SW480 (cell line): Measurements from ENCODE around the gene GRID2.
"Not testable (repeated sequence)": the region's sequence is repeated elsewhere in the genome, so short reads cannot be mapped to it uniquely, and the experiment has no call there.

Experiments
- DNase-seq: peaks from one replicate; pipeline ENCODE4 v3.0.0-alpha.2; 2016; ENCODE audit warnings: low spot score

GRID2 gene

DNA sequence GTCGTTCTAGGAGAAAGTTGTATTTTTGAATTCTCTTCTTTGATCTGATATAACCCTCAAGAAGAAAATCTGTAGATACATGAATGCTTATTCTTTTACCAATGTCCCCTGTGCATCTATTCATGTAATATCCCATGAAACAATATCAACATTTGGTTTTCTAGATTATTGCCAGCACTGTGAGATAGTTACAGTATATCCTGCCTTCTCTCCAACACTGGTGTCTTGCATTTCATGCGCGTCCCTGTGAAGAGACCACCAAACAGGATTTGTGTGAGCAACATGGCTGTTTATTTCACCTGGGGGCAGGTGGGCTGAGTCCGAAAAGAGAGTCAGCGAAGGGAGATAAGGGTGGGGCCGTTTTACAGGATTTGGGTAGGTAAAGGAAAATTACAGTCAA lies 135.0 kb downstream of the GRID2 start:
- DNase-seq, result not testable (repeated sequence)

DNA sequence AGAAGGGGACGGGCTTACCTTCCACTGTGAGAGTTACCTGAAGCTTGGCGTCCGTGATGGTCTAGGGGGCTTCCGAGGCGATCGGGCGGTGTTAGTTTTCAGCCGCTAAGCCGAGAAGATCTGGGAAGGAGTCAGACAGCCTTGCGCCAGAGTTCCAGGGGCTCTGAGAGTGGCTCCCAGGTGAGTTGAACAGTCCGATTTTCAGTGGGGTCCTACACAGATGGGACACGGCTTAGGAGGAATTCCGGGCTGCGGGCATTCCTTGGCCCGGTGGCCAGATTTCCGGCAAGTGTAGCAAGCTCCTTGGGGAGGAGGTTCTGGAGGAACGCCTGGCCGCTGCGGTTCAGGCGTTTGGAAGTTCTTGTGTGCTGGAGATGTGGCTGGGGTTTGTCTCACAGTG lies 138.4 kb downstream of the GRID2 start:
- DNase-seq, result not testable (repeated sequence)

DNA sequence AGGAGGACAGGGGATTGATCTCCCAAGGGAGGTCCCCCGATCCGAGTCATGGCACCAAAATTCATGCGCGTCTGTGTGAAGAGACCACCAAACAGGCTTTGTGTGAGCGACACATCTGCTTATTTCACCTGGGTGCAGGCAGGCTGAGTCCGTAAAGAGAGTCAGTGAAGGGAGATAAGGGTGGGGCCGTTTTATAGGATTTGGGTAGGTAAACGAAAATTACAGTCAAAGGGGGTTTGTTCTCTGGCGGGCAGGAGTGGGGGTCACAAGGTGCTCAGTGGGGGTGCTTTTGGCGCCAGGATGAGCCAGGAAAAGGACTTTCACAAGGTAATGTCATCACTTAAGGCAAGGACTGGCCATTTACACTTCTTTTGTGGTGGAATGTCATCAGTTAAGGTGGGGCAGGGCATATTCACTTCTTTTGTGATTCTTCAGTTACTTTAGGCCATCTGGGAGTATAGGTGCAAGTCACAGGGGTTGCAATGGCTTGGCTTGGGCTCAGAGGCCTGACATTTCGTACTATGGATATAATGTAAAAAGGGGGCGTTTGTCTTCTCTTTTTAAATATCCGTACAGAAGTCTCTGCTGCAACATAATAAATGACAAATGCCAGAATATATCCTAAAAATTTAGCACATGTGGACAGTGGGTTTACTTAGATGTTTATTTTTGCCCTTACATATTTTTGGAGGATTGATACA lies 140.5 kb downstream of the GRID2 start:
- DNase-seq, result not testable (repeated sequence)

DNA sequence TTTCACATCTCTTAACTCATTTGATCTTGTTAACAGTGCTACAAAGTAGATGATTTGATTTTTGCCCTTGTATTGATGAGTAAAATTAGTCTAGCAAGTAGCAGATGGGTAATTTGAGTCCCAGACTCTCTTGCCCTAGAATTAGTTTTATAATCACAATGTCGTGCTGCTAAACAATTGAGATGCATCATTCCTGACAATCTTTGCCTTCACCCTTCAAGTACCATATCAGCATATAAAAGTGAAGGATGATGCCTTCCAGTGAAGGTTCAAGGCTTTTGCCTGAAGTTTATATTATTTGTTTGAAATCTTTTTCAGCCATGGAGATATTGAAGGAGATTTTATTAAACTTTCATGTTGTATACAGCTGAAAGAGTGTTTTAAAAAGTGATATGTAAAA lies 141.4 kb downstream of the GRID2 start:
- DNase-seq, result no peak

DNA sequence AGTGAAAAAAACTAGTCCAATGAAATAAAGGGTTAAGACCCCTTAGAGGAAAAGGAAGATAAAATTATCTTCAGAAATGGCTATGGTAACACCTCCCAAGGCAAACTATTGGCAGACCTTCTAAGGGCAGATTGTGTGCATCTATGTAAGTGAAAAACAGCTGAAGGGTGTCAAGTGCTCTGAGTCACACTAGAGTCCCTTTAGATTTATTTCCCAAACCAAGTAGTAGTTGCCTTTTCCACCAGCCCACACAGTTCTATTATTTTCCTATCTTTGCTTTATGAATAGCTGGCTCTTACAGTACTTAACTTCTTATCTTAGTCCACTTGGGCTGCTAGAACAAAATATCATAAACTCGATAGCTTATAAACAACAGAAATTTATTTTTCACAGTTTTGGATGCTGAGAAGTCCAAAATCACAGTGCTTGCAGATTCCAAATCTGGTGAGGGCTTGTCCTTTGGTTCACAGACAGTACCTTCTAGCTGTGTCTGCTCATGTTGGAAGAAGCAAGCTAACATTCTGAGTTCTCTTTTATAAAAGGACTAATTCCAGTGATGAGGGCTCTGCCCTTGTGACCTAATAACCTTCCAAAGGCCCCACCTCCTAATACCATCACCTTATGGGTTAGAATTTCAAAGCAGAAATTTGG lies 143.6 kb downstream of the GRID2 start:
- no peak for DNase-seq

DNA sequence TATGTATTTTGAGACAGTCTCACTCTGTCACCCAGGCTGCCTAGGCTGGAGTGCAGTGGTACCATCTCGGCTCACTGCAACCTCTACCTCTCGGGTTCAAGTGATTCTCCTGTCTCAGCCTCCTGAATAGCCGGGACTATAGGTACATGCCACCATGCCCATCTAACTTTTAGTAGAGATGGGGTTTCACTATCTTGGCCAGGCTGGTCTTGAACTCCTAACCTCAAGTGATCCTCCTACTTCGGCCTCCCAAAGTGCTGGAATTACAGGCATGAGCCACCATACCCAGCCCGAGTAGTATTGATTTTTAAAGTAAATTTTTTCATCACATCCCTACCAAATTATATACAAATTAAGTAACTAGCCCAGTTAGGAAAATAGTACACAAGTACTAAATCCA lies 144.4 kb downstream of the GRID2 start:
- DNase-seq, result not testable (repeated sequence)

DNA sequence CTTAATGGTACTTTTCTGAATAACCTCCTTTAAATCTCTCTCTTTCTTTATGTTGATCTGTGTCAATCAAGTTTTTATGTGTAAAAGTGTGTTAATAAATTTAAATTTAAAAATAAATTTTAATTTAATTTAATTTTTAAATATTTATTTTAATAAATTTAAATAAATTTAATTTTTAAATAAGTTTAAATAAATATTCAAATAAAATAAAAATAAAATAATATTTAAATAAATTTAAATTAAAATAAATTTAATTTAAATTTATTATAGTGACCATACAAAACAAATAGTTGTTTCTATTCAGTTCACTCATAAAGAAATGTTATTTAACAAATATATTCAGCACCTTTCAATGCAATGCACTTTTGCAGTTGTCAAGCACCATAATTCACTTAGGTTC lies 146.9 kb downstream of the GRID2 start:
- DNase-seq, result no peak

DNA sequence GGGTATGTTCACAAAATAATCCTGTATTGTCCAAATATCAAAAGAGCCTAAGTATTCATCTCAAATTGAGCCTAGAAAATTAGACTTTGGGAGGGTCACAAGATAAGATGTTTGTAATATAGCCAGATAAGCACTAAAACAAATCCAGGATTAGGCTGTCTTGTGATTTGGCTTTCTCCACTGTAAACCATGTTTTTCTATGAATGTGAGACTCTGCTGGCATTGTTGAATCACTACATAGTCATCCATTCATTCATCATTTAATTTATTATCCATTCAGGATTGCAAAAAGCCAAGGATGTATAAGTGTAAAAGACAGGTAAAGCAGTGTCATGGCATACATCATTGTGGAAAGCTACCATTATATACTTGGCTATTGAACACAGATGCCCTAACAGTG lies 148.0 kb downstream of the GRID2 start:
- no peak for DNase-seq

DNA sequence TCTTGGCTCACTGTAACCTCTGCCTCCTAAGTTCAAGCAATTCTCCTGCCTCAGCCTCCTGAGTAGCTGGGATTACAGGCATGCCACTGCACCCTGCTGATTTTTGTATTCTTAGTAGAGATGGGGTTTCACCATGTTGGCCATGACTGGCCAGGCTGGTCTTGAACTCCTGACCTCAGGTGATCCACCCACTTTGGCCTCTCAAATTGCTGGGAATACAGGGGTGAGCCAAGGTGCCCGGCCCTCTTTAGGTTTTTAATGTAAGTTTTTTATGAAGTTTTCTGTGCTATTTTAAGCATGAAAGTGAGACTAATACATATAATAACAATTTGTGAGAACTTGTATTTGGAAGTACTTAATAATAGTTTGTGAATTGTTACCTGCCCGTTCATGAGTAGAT lies 148.6 kb downstream of the GRID2 start:
- DNase-seq, result not testable (repeated sequence)

DNA sequence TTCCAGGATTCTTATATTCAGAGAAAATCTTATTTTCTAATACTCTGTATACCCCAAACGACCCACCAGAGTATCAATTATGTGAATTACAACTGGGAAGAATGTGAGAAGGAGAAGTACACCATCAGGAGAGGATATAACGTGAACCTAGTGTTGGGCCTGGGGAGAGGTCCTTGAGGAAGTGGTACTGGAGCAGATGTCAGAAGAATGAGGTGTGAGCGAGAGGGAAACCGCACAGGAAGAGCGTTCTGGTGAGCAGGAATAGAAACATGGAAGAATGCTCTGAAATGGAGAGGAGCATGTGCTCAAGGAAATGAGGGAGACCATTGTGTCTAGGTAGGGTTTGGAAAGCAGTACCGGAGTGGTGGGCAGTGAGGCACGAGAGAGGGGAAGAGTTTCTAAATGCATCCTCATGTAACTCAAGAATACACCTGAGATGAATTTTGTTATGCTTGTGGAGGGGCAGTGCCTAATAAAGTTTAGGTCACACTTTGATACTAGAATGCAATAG lies 151.6 kb downstream of the GRID2 start:
- no peak for DNase-seq

DNA sequence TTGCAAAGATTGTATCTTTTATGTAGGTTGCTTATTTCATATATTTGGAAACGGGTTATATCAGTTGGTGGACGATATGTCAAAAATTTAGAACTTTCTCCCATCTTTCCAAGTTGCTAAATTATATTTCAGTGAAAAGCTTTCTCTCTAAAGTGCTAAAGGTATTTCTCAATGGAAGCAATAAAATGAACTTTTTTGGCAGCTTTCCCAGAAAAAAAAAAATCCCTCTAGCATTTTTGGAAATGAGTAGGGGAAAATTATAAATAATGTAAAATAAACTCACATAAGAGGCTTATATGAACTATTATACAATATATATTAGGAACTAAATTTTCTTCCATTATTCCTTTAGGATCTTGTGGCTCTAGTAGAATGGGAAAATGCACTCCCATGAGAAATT lies 152.2 kb downstream of the GRID2 start:
- no peak for DNase-seq

DNA sequence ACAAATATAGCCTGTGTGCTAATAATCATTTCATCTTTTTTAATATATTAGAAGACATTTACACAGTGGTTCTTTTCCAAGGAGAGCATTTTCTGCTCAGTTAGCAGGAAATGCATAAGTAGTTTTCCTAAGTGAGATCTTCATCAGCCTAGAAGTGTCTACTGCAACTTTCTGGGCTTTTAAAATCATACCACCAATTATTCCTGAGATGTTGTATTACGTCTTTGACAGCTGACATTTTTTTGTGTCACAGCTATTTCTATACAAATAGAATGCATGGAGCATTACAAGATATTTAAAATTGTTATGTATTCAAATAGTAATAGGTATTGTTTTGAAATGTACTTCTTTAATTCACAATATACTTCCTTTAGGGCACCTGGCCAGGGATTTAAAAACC lies 158.0 kb downstream of the GRID2 start:
- DNase-seq, result no peak

DNA sequence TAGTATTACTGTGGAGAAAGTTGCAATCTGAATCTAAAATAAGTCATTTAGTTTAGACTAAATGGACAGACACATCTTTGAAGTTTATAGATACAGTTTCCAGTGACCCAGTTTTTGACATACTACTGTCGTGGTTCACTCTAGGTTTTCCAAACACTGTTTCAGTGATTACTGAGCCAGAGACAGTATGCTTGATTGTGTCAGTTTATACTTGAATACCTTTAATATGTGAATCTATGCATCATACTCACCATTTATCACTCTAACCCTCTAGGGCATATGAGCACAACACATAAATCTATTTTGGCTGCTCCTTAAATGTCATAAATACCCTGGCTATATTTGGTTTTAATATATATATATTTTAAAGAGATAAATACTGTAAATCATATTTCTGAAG lies 173.5 kb downstream of the GRID2 start:
- no peak for DNase-seq

DNA sequence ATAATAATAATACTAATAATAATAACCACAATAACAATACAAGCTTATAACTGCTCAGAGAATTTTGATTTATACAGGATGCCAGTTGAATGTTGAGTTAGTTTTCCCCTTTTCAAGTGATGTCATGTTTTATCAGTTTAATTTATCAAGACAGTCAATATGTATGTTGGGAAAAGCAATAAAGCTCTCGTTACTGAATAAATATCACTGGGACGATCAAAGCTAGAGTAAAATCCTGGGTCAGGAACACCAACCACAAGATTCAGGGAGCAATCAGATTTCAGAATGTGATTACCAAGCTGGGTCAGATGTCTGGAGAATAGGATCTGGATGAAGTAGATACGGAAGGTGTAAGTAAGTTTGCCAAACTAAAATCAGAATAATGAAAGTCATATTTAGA lies 179.6 kb downstream of the GRID2 start:
- DNase-seq, result no peak

DNA sequence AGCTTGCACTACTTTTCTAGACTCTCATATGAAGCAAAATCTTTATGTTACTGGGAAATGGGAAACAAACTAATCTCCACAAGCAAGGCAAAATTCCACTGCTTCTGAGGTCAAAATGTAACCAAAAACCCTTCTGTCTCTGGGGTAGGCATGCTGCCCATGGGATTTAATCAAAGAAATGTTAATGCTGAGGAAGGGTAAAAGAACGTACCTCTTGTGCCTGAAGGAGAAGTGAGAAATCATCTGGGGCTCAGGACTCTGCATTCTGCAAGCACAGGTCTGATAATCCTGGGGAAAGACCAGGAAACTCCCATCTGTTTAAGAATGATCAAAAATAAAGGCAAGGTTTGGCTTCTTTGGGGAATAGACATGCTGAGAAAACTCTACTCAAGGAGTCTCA lies 184.7 kb downstream of the GRID2 start:
- DNase-seq, result no peak

DNA sequence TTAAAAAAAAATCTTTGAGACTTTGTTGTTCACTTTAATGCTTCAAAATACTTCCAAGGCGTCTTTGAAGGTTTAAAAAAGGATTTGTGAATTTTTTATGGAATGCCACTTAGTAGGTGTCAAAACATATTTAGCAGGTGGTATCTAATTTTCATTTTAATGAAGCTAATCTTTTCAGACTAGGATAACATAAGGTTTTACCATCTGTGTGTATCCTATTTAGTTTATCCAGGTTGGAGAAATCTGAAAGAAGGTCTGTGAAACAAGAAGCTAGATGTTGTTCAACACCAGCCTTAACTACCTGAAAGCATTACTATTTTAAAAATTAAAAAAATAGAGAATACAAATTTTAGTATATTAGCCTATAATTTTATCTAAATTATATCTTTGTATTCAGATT lies 193.4 kb downstream of the GRID2 start:
- no peak for DNase-seq

DNA sequence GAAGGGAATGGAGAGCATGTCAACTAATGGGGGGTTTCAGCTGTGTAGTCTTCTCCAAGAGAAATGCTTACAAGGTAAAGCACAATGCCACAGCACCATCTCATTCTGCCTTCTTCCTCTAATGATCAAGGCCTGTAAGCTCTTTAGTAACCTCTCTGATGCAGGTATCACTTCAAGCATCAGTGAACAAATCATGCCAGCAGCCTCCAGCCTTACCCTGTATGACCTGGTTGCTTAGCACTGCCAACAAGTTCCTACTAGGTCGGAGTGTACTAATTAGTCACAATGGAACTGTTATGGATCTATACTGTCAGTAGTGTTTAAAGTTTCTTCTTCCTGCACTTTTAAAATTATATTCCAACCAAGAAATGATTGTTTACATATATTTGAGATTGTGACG lies 197.7 kb downstream of the GRID2 start:
- no peak for DNase-seq

DNA sequence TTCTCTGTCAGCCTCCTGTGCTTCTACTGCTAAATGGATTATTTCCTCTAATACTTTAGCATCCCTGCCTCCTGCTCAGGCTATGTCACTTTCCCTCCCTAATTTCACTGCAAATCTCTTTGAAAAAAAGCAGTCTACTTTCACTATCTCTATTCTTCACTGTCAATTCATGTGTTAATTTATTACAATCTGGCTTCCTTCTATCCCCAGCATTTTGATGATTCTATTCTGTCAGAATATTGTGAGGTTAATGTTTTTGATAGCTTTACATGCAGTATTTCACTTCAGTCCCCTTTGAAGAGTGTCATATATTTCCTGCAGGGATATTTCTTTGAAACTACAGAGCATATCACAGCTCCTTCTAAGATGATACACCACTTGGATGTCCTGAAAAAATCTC lies 203.2 kb downstream of the GRID2 start:
- no peak for DNase-seq

DNA sequence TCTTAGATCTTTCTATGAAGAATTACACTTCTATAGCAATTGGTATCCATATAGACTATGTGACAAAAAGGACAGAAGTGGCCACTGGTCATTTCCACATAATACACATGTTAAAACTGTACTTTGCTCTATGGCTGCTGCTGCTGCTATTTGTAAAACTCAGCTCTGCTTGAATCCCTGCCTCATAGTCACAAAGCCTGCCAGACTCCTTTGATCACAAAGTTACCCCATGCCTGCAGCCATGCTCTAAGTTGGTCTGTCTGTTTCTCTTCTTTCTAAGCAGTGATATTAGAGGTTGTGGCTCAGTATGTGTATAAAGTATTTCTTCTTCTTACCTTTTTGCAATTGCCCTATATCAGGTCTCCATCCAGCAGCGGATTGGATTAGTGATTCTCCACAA lies 210.9 kb downstream of the GRID2 start:
- DNase-seq, result no peak

DNA sequence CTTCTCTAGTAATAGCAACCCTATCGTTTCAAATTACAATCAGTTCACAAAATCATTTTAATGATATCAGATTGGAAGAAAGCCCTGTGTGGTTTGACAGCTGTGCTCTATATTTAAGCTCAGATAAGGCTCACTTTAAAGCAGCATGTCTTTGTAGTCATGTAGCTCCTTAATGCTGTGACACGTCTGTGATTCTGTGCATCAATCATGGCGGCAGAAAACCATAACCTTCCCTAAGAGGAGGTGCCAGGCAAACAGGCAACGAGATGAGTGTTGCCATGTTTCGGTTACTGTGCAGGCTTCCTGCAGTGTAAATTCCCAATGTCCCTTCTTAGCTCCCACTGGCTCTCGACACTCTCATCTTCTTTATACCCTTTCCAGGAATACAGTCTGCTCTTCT lies 212.7 kb downstream of the GRID2 start:
- DNase-seq, result no peak

DNA sequence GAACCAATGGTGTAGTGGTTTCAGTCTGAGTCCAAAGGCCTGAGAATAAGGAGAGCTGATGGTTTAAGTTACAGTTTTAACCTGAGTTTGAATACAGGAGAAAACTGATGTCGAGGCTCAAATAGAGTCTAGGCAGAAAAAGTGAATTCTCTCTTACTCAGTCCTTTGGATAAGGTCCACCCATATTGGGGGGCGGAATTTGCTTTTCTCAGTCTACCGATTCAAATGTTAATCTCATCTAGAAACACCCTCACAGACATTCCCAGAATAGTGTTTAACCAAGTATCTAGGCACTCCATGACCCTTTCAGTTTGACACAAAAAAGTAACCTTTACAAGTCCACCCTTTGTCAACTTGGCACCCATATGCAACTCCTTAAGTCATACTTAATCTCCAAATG lies 216.0 kb downstream of the GRID2 start:
- no peak for DNase-seq

DNA sequence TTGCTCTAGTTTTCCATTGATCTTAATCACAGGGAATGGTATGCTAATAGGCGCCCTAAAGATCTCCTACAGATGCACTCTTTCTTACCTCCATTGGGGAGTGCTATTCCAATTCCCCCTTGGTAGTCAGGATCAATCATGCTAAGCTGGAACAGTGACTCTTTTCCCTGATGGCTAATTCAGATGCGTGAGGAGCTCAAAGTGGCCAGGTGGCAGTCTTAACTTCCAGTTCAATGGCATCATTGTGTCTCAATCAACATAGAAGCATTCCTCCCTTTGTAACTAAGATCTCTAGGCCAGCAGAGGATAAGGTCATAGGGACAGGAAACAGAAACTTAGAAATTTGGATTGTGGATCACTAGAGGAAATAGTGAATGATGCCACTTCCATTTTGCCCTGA lies 216.8 kb downstream of the GRID2 start:
- no peak for DNase-seq

DNA sequence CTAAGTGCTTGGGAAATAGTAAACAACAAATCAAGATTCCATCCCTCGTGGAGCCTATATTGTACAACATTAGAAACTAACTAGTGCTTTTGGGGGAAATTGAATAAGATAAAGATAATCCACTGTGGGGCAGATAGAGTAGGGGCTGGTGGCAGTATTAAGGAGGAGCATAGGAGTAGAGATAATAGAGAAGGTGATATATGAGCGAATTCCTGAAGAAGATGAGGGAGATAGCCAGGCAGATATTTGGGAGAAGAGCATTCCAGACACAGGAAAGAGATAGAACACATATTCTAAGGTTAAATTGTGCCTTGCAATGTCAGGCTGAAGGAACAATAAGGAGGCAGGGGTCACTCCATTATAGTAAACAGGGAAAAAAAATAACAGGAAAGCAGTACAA lies 218.2 kb downstream of the GRID2 start:
- no peak for DNase-seq

DNA sequence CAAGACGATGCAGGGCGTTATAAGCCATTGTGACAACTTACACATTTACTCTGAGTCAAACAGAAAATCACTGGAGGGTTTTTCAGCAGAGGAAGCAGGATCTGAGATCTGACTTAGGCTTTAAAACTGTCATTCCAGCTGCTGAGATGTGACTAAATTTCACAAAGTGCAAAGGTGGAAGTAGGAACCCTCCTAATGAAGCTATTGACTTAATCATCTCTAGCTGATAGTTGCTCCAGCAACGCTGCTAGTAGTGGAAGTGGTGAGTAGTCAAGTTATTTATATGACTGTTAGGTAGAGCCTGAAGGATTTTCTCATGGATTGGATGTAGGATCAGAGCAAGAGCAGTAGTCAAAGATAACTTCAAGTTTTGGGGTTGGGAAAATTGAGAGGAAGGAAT lies 218.6 kb downstream of the GRID2 start:
- DNase-seq, result no peak
